ENCODE measurements around the gene APOC3.

DNA sequence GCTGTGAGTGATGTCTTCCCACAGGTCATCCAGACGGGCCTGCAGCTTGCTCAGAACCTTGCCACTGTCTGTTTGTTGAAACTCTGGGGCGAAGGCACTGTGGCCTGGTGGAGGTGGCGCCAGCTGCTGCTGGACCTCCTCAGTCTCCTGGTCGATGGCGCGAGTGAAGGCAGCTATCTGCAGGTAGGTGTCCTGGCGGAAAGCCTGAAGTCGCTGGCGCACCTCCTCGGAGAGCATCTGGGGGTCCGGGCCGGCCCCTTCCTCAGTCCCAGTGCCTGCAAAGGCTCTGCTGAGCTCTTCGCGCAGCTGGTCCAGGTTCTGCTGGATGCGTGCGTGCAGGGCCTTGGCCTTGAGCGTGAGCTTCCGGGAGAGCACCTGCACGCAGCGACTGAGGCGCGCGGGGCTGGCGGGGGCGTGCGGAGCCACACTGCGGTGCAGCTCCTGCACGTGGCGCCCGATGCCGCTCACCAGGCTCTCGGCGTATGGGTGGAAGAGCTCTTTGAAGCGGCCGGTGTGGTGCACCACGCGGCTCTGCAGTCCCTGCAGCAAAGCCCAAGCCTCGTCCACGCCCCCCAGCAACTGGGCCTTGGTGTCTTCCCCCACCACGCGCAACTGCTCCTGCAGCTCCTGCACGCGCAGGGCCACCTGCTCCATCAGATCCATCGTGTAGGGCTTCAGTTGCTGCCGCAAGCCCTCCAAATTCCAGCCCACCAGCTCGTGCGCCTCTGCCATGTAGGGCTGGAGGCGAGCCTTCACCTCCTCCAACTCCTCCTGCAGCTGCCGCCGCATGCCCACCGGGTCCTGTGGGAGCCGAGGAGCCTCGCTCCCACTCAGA is 39.3 kb upstream of the APOC3 start:
- TF ChIP-seq, protein P1, sequence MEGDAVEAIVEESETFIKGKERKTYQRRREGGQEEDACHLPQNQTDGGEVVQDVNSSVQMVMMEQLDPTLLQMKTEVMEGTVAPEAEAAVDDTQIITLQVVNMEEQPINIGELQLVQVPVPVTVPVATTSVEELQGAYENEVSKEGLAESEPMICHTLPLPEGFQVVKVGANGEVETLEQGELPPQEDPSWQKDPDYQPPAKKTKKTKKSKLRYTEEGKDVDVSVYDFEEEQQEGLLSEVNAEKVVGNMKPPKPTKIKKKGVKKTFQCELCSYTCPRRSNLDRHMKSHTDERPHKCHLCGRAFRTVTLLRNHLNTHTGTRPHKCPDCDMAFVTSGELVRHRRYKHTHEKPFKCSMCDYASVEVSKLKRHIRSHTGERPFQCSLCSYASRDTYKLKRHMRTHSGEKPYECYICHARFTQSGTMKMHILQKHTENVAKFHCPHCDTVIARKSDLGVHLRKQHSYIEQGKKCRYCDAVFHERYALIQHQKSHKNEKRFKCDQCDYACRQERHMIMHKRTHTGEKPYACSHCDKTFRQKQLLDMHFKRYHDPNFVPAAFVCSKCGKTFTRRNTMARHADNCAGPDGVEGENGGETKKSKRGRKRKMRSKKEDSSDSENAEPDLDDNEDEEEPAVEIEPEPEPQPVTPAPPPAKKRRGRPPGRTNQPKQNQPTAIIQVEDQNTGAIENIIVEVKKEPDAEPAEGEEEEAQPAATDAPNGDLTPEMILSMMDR (IDR thresholded peaks at IDR 0.05 in 2 of 3, conservative IDR thresholded peaks at IDR 0.05 in 1 of 3; ENCODE audit: borderline replicate concordance in 1 of 3, insufficient read depth in 1 of 3, low read depth in 2 of 3, low read length in 2 of 3): no peak
- TF ChIP-seq EGR1 (IDR thresholded peaks at IDR 0.05; ENCODE audit: low read depth) (no peak), ZFX (IDR thresholded peaks at IDR 0.05) (no peak), ATF3 (IDR thresholded peaks at IDR 0.05) (no peak), YY1 (IDR thresholded peaks at IDR 0.05; ENCODE audit: extremely low read depth, insufficient replicate concordance, low read depth, low read length) (no peak), POLR2A (IDR thresholded peaks at IDR 0.05; ENCODE audit: borderline replicate concordance, extremely low read depth, insufficient read depth, insufficient read length) (no peak), SRF (IDR thresholded peaks at IDR 0.05; ENCODE audit: low read depth) (no peak), EZH2phosphoT487 (IDR thresholded peaks at IDR 0.05; ENCODE audit: borderline replicate concordance) (no peak), EZH2 (IDR thresholded peaks at IDR 0.05) (no peak), ZNF274 (IDR thresholded peaks at IDR 0.05; ENCODE audit: low read depth, low read length) (no peak), POLR2AphosphoS5 (IDR thresholded peaks at IDR 0.05; ENCODE audit: low read depth, low read length) (no peak)

Measured in HCT116 (cell line).